GM19395 (cell line): Measurements from ENCODE around the gene TMEM131L.

Experiments used
- ATAC-seq: cut with Tn5 transposase; IDR thresholded peaks from one replicate; pipeline ENCODE4 v1.9.1; 2021; ENCODE audit warnings: mild to moderate bottlenecking, moderate library complexity; ENCODE audit not compliant: unreplicated experiment

TMEM131L gene

GRCh38 chr4:153519687-153520086 lies 53.5 kb downstream of the TMEM131L start:
- no peak for ATAC-seq

DNA sequence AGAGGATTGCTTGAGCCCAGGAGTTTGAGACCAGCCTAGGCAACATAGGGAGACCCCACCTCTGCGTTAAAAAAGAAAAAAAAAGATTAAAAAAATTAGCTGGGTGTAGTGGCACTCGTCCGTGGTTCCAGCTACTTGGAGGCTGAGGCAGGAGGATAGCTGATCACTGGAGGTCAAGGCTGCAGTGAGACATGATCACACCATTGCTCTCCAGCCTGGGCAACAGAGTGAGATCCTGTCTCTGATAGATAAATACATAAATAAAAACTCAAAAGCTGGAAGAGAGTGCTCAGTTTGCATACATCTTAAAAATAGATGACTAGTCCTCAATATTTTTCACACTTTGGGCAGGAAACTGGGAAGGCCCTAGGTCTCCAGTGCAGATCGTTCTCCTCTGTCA lies 54.1 kb downstream of the TMEM131L start:
- ATAC-seq, result no peak

DNA sequence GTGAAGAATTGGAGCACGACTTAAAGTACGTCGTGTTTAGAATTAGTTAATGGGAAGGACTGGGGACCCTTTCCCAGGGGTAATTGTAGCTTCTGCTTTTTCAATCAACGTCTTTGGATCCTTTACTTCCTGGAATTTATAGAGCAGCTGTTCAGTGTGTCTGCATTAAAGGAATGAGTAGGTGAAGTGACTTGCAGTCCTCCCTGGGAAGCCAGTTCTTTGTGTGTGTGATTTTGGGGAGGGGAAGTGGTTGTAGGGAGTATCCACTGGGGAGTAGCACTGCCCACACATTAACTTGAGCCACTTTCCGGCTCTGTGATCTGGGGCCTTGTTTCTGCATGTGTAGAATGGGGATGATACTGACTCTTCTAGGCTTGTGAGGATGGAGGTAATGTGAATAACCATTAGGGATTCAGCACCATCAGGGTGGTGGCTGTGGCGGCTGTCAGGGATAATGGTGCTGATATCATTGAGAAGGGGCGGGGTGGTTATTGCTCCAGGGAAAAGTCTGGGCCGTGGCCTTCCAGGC lies 54.7 kb downstream of the TMEM131L start:
- peak; percentile 35 for ATAC-seq

DNA sequence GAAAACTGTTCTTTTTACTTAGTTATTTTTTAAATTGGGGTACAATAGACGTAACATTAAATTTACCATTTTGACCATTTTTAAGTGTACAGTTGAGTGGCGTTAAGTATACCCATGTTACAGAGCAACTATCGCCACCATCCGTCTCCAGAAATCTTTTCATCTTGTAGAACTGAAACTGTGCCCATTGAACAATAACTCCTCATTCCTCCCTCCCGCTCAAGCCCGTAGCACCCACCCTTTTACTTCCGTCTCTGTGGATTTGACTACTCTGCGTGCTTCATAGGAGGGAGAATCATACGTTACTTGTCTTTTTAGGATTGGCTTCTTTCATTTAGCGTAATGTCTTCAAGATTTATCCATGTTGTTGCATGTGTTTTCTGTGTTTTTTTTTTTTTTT lies 55.3 kb downstream of the TMEM131L start:
- no peak for ATAC-seq

GRCh38 chr4:153521999-153522801 lies 56.0 kb downstream of the TMEM131L start:
- ATAC-seq, result peak; percentile 38

DNA sequence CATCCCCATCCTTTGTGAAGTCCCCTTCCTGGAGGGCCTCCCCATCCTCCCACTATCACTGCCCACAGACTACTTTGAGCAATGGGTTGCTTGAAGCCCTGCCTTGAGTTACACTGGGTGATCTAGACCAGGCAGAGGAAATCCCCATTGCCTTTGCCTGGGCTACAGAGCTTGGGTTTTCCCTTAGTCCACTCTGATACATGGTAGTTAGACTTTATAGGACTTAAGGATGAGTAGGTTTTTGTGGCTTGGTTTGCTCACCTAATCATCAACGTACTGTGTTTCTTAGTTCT lies 56.6 kb downstream of the TMEM131L start:
- ATAC-seq, result peak; percentile 36

DNA sequence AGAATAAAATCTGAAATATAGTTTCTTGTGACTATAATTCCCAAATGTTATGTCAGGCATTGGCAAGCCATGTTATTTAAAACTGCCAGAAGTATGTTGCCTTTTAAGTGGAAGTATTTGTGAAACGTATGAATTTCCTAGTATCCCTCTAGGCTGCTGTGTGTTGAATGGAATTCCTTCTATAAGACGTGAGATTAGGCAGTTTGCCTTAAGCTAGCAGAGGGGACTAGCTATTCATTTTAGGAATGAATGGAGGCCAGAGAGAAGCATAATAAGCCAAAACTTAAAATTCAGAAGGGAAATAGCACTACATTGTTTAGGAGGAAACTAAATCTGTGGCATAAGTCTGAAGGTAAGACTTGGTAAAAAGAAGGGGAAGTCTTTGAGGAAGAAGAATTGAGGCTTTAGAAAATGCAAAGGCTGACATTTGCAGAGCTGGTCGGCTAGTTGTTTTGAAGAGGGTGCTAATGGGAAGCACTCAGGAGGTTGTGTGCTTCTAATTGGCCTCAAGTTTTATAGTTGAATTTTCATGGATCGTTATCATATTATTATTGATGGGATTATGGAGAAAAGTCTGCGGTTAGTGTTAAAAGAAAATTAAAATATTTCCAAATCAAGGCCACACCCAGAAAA lies 57.1 kb downstream of the TMEM131L start:
- ATAC-seq, result no peak

- no peak for ATAC-seq
Measured at GRCh38 chr4:153523941-153524386, 57.8 kb downstream of the TMEM131L start.

DNA sequence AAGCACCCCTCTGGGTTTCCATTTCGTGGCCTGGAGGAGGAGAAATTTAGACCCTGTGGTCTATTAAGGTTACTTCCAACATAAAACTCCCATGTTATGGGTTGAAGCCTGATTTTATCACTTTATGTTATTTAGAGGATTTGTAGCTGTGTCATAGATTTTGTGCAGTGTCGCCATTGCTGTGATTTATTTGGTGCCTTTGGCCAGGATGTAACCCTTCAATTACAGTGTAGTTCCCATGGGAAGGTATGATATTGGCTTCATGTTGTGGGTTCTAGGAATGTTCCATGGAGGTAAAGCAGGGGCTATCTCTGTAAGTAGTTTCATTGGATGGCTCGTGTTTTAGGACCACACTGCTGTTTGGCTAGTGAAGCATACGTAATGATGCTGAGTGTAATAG lies 58.5 kb downstream of the TMEM131L start:
- no peak for ATAC-seq

DNA sequence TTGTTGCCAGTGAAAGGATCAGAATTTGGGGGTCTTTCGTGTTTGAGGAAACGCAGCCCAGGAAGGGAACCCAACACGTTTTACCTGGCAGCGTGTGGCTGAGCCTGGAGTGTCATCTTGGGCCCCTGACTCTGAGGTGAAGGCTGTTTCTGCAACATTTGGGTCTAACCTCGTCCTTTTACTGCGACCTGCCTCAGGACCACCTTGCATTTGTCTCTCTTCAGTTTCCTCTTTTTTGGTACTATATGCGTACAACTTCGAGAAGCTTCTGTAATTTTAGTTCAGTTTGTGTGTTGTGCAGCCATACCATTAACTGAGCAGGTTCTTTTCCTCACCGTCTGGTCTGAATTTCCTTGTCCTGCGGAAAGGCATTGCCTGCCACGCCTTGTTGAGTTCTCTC lies 61.5 kb downstream of the TMEM131L start:
- no peak for ATAC-seq

GRCh38 chr4:153528705-153529485 lies 62.7 kb downstream of the TMEM131L start:
- ATAC-seq, result peak; percentile 60

- ATAC-seq, result no peak
Measured at GRCh38 chr4:153529646-153530045, 63.5 kb downstream of the TMEM131L start.

DNA sequence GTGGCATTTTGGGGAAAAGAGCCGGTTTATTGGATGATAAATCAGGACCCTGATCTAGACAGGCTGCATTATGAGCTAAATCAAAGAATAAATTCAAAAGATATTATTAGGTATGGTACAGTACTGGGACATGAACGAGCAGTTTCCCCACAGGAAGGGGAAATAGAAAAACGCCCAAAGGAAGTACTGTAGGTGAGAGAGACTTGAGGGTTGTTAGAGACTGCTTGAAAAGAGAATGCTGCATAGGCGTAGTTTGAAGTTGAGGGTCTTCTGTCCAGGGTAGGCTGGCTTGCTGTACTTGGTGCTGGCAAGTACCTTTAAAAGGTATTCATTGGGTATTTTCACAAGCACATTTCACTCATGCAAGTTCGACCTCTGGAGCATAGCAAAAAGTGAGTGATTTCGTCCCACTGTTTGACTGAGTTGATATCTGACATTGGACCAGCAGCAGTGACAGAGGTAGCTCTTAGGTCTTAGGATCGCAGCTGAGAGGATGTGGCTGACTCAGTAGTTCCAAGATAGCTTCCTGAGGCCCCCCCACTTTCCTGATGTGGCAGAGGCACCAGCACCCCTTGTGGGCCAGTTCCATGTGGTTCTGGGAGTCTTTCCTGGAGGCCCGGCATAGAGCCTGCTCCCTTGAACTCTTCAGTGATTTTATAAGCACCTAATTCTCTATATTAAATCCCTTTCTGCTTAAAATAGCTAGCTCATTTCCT lies 64.3 kb downstream of the TMEM131L start:
- no peak for ATAC-seq

DNA sequence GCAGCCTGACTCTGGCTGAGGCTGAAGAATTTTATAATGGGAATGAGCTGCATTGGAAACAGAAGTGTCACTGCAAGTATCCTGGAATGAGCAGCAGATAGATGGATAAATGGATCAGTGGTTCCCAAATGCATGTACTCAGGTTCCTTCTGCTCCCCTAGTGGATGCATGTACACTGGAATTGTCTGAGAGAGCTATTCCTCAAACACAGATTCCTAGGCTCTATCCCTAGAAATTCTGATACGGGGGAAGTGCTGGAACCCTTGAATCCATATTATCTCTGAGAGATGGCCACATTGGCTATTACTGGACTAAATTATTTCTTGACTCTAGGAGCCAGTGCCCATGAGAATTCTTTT lies 64.8 kb downstream of the TMEM131L start:
- ATAC-seq, result no peak

DNA sequence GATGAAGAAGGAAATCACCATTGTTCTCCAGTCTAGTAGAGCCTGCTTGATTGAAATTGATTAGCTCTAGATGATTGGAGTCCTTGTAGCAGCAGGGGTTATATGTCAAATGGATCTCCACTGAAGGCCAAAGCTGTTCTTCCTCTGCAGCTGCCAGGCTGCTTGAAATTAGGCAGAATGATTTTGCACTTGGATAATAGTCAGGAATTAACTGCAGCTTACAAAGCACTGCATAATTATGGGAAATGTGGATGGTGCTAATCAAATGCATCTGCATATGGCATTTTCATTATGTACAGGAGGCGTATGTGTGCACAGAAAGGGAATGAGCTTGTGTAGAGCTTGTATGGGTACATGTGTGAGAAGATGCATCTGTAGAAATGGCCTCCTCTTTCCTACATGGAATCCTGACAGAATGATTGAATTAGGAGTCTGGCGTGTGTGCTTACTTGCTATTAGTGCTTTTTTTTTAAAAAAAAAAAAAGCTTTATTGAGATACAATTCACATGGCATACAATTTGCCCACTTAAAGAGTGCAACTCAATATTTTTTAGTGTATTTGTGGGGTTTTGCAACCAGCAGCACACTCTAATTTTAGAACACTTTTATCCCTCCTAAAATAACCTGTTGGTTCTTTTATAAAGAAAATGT lies 65.9 kb downstream of the TMEM131L start:
- ATAC-seq, result no peak

DNA sequence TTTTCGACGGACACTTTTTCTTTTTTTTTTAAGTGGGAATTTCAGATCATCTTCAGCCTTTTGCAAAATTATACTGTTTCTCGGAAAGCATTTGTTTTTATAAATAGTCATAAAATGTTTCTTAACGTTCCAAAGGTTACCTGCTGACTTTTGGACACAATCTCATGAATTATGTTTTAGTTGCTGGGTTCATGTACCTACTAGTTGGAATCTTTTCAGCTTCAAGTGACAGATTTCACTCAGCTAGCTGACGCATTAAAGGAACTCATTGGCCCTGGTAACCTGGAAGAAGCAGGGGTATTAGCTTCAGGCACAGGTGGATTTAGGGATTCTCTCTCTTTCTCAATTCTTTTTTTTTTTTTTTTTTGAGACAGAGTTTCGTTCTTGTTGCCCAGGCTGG lies 66.5 kb downstream of the TMEM131L start:
- ATAC-seq, result no peak

GRCh38 chr4:153533387-153533786 lies 67.2 kb downstream of the TMEM131L start:
- ATAC-seq, result no peak

GRCh38 chr4:153534792-153535629 lies 68.9 kb downstream of the TMEM131L start:
- no peak for ATAC-seq

DNA sequence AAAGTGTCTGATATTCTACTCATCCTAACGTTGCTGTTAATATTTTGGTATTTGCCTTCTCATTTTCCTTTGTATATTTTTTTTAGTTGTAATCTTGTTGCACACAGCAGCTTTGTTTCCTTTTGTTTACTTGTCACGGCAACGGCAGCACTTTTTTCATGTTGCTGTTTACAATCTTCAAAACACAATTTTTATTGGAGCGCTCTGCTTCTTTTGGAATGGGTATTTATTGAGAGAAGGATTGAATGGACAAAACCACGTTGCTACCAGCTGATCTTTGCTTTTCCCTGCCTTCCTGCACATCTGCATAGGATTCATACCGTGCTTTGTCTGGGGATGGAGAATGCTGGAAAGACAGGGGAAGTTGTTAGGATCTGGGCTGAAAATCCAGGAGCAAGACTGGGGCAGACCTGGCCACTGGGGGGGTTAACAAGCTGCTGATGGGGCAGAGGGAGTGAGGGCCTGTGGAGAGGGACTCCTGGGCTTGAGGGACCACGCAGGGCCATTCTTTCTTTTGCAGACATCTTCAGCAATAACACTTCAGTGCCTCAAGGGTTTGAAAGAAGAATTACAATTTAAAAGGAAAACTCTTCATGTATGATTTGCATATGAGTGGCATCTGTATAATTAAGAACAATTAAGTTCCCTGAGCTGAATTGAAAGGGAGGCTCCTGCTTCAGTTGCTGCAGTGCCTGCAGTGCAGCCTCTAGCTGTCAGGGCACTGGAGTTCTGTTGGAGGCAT lies 69.8 kb downstream of the TMEM131L start:
- no peak for ATAC-seq
